ENCODE data around the gene SPTBN1.

SPTBN1 gene

GRCh38 chr2:54638103-54638502, 182.0 kb downstream of the SPTBN1 start:
- DNase-seq = no peak

- no peak for DNase-seq
These were observed 182.7 kb downstream of the SPTBN1 start for GRCh38 chr2:54638774-54639187.

GRCh38 chr2:54639609-54640008, 183.5 kb downstream of the SPTBN1 start:
- DNase-seq = no peak

- DNase-seq = no peak
These were observed 184.9 kb downstream of the SPTBN1 start for GRCh38 chr2:54640834-54641540.

GRCh38 chr2:54641988-54642387, 185.9 kb downstream of the SPTBN1 start:
- DNase-seq = no peak

GRCh38 chr2:54642677-54643430, 186.7 kb downstream of the SPTBN1 start:
- no peak for DNase-seq

- no peak for DNase-seq
These were observed 188.1 kb downstream of the SPTBN1 start for GRCh38 chr2:54644236-54644635.

- DNase-seq = no peak
These were observed 190.2 kb downstream of the SPTBN1 start for GRCh38 chr2:54646170-54646927.

GRCh38 chr2:54648256-54648655, 192.1 kb downstream of the SPTBN1 start:
- DNase-seq = no peak

- DNase-seq = no peak
These were observed 193.1 kb downstream of the SPTBN1 start for GRCh38 chr2:54649191-54649590.

GRCh38 chr2:54649633-54650032, 193.5 kb downstream of the SPTBN1 start:
- DNase-seq = no peak

- no peak for DNase-seq
These were observed 194.5 kb downstream of the SPTBN1 start for GRCh38 chr2:54650612-54651011.

GRCh38 chr2:54651291-54651690, 195.2 kb downstream of the SPTBN1 start:
- no peak for DNase-seq

GRCh38 chr2:54652540-54652939, 196.4 kb downstream of the SPTBN1 start:
- DNase-seq = no peak

GRCh38 chr2:54653572-54654204, 197.6 kb downstream of the SPTBN1 start:
- no peak for DNase-seq

- DNase-seq = no peak
These were observed 199.1 kb downstream of the SPTBN1 start for GRCh38 chr2:54655046-54655809.

GRCh38 chr2:54656863-54657262, 200.7 kb downstream of the SPTBN1 start:
- DNase-seq = no peak

- peak; percentile 13 for DNase-seq
These were observed 201.5 kb downstream of the SPTBN1 start for GRCh38 chr2:54657664-54658083.

GRCh38 chr2:54658564-54659071, 202.5 kb downstream of the SPTBN1 start:
- no peak for DNase-seq

GRCh38 chr2:54659527-54659926, 203.4 kb downstream of the SPTBN1 start:
- DNase-seq = no peak

- no peak for DNase-seq
These were observed 204.6 kb downstream of the SPTBN1 start for GRCh38 chr2:54660752-54661151.

GRCh38 chr2:54663424-54664030, 207.4 kb downstream of the SPTBN1 start:
- no peak for DNase-seq

Data from activated gamma-delta T cell treated with Interleukin-2 at 50 U/mL for 16 hours (primary cell).